ENCODE data around the gene ZBTB3. TPM values are rescaled to one million over a fixed set of nuclear protein-coding genes. Genes with fewer than 3 reads are reported as not detected.
"Not testable (repeated sequence)": the region's sequence is repeated elsewhere in the genome, so short reads cannot be mapped to it uniquely, and the experiment has no call there.

The ZBTB3 gene
- total RNA-seq, 2 donors from 2014 or later: 3.9 to 4.0 TPM

- intact Hi-C loops (cut with DNase I): no loop called here
- Histone ChIP-seq H3K4me3 (peak overlapping the region; percentile 63 to 74), H3K4me1 (peaks cover 59% of the 10 kb centered on the region), H3K36me3 (replicated peaks in 1 of 2; ENCODE audit: insufficient read depth in 1 of 2, low read depth in 2 of 2) (peaks cover 0 to 2% of the 10 kb centered on the region in 2 donors), H3K27me3 (no peaks in the 10 kb centered on the region), H3K27ac (peak overlapping the region; percentile 85 to 92 (median 89)), H3K9me3 (no peaks in the 10 kb centered on the region)
- ATAC-seq (peak; percentile 81), DNase-seq (peak; percentile 96 to 98 (median 96))
- TF ChIP-seq, protein P1, sequence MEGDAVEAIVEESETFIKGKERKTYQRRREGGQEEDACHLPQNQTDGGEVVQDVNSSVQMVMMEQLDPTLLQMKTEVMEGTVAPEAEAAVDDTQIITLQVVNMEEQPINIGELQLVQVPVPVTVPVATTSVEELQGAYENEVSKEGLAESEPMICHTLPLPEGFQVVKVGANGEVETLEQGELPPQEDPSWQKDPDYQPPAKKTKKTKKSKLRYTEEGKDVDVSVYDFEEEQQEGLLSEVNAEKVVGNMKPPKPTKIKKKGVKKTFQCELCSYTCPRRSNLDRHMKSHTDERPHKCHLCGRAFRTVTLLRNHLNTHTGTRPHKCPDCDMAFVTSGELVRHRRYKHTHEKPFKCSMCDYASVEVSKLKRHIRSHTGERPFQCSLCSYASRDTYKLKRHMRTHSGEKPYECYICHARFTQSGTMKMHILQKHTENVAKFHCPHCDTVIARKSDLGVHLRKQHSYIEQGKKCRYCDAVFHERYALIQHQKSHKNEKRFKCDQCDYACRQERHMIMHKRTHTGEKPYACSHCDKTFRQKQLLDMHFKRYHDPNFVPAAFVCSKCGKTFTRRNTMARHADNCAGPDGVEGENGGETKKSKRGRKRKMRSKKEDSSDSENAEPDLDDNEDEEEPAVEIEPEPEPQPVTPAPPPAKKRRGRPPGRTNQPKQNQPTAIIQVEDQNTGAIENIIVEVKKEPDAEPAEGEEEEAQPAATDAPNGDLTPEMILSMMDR (IDR thresholded peaks at IDR 0.05): peak in 1 of 7 experiments; percentile 10
- TF ChIP-seq POLR2A (IDR thresholded peaks at IDR 0.05): peak in 2 of 3 donors; percentile 66 to 73
- 3 to 6% methylated on average over 17 to 67 of the region's 73 CpGs for WGBS, 2 donors
These were observed 47.8 kb downstream of the ZBTB3 start for GRCh38 chr11:62705880-62706849.

DNA sequence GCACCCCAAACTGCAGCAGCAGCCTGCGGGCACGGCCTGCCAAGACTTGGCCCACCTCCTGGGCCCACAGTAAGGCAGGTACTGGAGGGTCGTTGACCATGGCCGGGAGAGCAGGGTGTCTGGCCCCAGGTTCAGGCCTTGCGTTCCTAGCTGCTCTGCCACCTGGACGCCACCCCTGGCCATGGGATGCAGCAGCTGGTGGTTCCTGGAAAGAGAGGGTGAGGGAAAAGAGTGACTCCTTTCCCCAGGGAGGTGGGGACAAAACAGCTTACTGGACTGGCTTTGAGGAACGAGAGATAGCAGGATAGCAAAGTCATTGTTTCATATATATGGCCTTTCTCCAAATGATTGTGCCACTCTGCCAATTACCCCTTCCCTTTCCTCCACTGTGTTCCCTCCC, 48.5 kb downstream of the ZBTB3 start:
- TF ChIP-seq POLR2A (IDR thresholded peaks at IDR 0.05): no peak
- TF ChIP-seq, protein P1 (IDR thresholded peaks at IDR 0.05): peak in 2 of 7 experiments; percentile 18 to 21
- WGBS, 2 donors: 6 to 18% methylated on average over 5 to 7 of the region's 7 CpGs
- intact Hi-C loops (cut with DNase I): no loop called here
- H3K36me3 ChIP-seq (replicated peaks in 1 of 2; ENCODE audit: insufficient read depth in 1 of 2, low read depth in 2 of 2): peaks cover 0 to 2% of the 10 kb centered on the region in 2 donors
- H3K27ac ChIP-seq: peak overlapping the region; percentile 85 to 92 (median 89)
- H3K9me3 ChIP-seq: no peaks in the 10 kb centered on the region
- H3K4me3 ChIP-seq: peak overlapping the region in 1 of 2 donors; percentile 74
- peaks cover 52% of the 10 kb centered on the region for H3K4me1 ChIP-seq
- no peaks in the 10 kb centered on the region for H3K27me3 ChIP-seq
- peak; percentile 13 for ATAC-seq
- peak; percentile 55 to 62 (median 60) for DNase-seq

DNA sequence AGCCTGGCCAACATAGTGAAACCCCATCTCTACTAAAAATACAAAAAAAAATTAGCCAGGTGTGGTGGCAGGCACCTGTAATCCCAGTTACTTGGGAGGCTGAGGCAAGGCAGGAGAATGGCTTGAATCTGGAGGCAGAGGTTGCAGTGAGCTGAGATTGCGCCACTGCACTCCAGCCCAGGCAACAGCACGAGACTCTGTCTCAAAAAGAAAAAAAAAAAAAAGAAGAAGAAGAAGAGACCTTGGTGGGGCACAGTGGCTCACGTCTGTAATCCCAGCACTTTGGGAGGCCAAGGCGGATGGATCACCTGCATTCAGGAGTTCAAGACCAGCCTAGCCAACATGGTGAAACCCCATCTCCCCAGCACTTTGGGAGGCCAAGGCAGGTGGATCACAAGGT, 50.0 kb downstream of the ZBTB3 start:
- DNase-seq; ATAC-seq; H3K4me3 ChIP-seq; H3K27me3 ChIP-seq; H3K36me3 ChIP-seq (replicated peaks in 1 of 2; ENCODE audit: insufficient read depth in 1 of 2, low read depth in 2 of 2); intact Hi-C loops (cut with DNase I); H3K9me3 ChIP-seq: not testable (repeated sequence)
- Histone ChIP-seq H3K4me1 (peaks cover 40% of the 10 kb centered on the region), H3K27ac (peak overlapping the region in 1 of 4 donors; percentile 15)
- WGBS, 2 donors: 88 to 95% methylated on average over 4 of the region's 4 CpGs

GRCh38 chr11:62702246-62702645, 51.7 kb downstream of the ZBTB3 start:
- TF ChIP-seq, protein P1 (IDR thresholded peaks at IDR 0.05): no peak
- no peak for TF ChIP-seq POLR2A (IDR thresholded peaks at IDR 0.05)
- no peak overlapping the region for H3K27ac ChIP-seq
- WGBS, 2 donors: 86 to 95% methylated on average over 11 of the region's 11 CpGs
- no peak overlapping the region for H3K4me3 ChIP-seq
- intact Hi-C loops (cut with DNase I): no loop called here
- DNase-seq (no peak), ATAC-seq (no peak)
- peaks cover 0 to 2% of the 10 kb centered on the region in 2 donors for H3K36me3 ChIP-seq (replicated peaks in 1 of 2; ENCODE audit: insufficient read depth in 1 of 2, low read depth in 2 of 2)
- no peaks in the 10 kb centered on the region for H3K9me3 ChIP-seq
- no peaks in the 10 kb centered on the region for H3K27me3 ChIP-seq
- H3K4me1 ChIP-seq: peaks cover 23% of the 10 kb centered on the region

Small RNA genes within 50 kb of the gene (microRNA-seq; reads per million reads assigned to microRNA genes)
- gene MIR6514 (ENCODE audit: borderline number of aligned reads in 2 of 2, borderline replicate concordance in 2 of 2): 0 reads per million in 2 donors
- 0 reads per million in 2 donors for gene MIR6748 (ENCODE audit: borderline number of aligned reads in 2 of 2, borderline replicate concordance in 2 of 2)

Small RNA genes within 50 kb of the gene (small RNA-seq; reads per million reads assigned to genes)
- gene MIR6514: 2.0 reads per million, percentile 69 among the genes with 10 or more reads in this experiment

Other genes with a start within 250 kb of the ZBTB3 start
- 100 to 1,000 TPM; 168 to 241 TPM for gene AHNAK, start 207.4 kb downstream of the ZBTB3 start, total RNA-seq
- gene EEF1G, start 180.3 kb downstream of the ZBTB3 start, total RNA-seq: 1,000 to 10,000 TPM in 1 of 2 donors, 100 to 1,000 TPM in 1; 893 to 1,161 TPM
- gene TUT1, start 162.6 kb downstream of the ZBTB3 start, total RNA-seq: 10 to 100 TPM; 10.1 to 11.2 TPM
- gene MTA2, start 152.3 kb downstream of the ZBTB3 start, total RNA-seq: 10 to 100 TPM; 26.2 to 29.3 TPM
- gene EML3, start 141.4 kb downstream of the ZBTB3 start, total RNA-seq: 10 to 100 TPM; 31.4 to 69.9 TPM
- gene ROM1, start 140.9 kb downstream of the ZBTB3 start, total RNA-seq: 1 to 10 TPM; 1.8 to 4.0 TPM
- gene B3GAT3, start 132.2 kb downstream of the ZBTB3 start, total RNA-seq: 10 to 100 TPM; 17.1 to 63.0 TPM
- 10 to 100 TPM; 62.3 to 64.9 TPM for gene GANAB, start 107.5 kb downstream of the ZBTB3 start, total RNA-seq
- 10 to 100 TPM; 11.4 to 21.1 TPM for gene INTS5, start 100.9 kb downstream of the ZBTB3 start, total RNA-seq
- 10 to 100 TPM; 18.2 to 24.4 TPM for gene C11orf98, start 89.0 kb downstream of the ZBTB3 start, total RNA-seq
- gene CSKMT, start 88.8 kb downstream of the ZBTB3 start, total RNA-seq: 100 to 1,000 TPM in 1 of 2 donors, 1 to 10 TPM in 1; 5.4 to 110 TPM
- gene UQCC3, start 82.5 kb downstream of the ZBTB3 start, total RNA-seq: 10 to 100 TPM; 10.4 to 12.9 TPM
- 1 to 10 TPM; 4.9 to 5.6 TPM for gene LBHD1, start 81.9 kb downstream of the ZBTB3 start, total RNA-seq
- 100 to 1,000 TPM; 129 to 204 TPM for gene UBXN1, start 75.1 kb downstream of the ZBTB3 start, total RNA-seq
- gene LRRN4CL, start 64.6 kb downstream of the ZBTB3 start, total RNA-seq: 1 to 10 TPM; 3.1 to 4.6 TPM
- gene BSCL2, start 46.7 kb downstream of the ZBTB3 start, total RNA-seq: 100 to 1,000 TPM in 1 of 2 donors, 10 to 100 TPM in 1; 44.6 to 248 TPM
- gene GNG3, start 46.5 kb downstream of the ZBTB3 start, total RNA-seq: 1 to 10 TPM in 1 of 2 donors, not detected in 1; 1.0 TPM
- 10 to 100 TPM; 19.1 to 20.5 TPM for gene HNRNPUL2, start 26.7 kb downstream of the ZBTB3 start, total RNA-seq
- 10 to 100 TPM; 12.5 to 18.5 TPM for gene TTC9C, start 25.7 kb downstream of the ZBTB3 start, total RNA-seq
- 10 to 100 TPM; 19.2 to 35.9 TPM for gene POLR2G, start 7.4 kb upstream of the ZBTB3 start, total RNA-seq
- gene TAF6L, start 17.2 kb upstream of the ZBTB3 start, total RNA-seq: 10 to 100 TPM; 23.9 to 39.9 TPM
- gene TMEM179B, start 33.2 kb upstream of the ZBTB3 start, total RNA-seq: 10 to 100 TPM; 40.9 to 41.8 TPM
- gene TMEM223, start 37.8 kb upstream of the ZBTB3 start, total RNA-seq: 10 to 100 TPM in 1 of 2 donors, 1 to 10 TPM in 1; 6.2 to 29.0 TPM
- 100 to 1,000 TPM in 1 of 2 donors, 10 to 100 TPM in 1; 49.8 to 108 TPM for gene NXF1, start 51.3 kb upstream of the ZBTB3 start, total RNA-seq
- gene STX5, start 77.9 kb upstream of the ZBTB3 start, total RNA-seq: 10 to 100 TPM; 20.1 to 23.6 TPM
- not detected for gene TEX54, start 78.7 kb upstream of the ZBTB3 start, total RNA-seq
- 10 to 100 TPM; 15.8 to 40.0 TPM for gene WDR74, start 85.4 kb upstream of the ZBTB3 start, total RNA-seq
- gene SLC3A2, start 126.7 kb upstream of the ZBTB3 start, total RNA-seq: 100 to 1,000 TPM in 1 of 2 donors, 10 to 100 TPM in 1; 75.5 to 108 TPM
- not detected for gene CHRM1, start 167.2 kb upstream of the ZBTB3 start, total RNA-seq
- not detected for gene SLC22A6, start 230.8 kb upstream of the ZBTB3 start, total RNA-seq